Measurements from ENCODE around the gene PLEKHM1. TPM values are rescaled to one million over a fixed set of nuclear protein-coding genes. Genes with fewer than 3 reads are reported as not detected.

Gene PLEKHM1
- total RNA-seq, 1 experiment from 2014 or later = 28.5 TPM

DNA sequence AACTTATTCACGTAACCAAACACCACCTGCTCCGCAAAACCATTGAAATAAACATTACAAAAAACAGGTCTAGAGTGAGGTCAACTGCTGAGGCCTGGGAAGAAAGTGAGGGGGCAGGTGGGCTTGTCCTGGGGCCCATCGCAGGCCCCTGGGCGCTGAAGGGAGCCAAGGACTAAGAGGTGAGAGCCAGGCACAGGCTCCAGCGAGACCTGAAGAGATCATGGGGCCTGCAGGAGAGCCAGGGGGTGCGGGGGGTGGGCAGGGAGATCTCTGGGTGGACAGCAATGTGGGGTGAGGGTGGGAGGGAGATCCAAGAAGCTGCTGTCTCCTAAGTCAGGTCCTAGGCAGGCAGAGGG, 65.8 kb downstream of the PLEKHM1 start:
- H3K36me3 ChIP-seq (ENCODE audit: control insufficient read depth, insufficient read depth, low read length) = peaks cover 3% of the 10 kb centered on the region; the same call in 1 of the 2 replicates
- in situ Hi-C loops (cut with HindIII; ENCODE audit: low pct_unique_long_range_greater_than_20kb, low sequenced_read_pairs) = no loop called here
- TF ChIP-seq, protein P1, sequence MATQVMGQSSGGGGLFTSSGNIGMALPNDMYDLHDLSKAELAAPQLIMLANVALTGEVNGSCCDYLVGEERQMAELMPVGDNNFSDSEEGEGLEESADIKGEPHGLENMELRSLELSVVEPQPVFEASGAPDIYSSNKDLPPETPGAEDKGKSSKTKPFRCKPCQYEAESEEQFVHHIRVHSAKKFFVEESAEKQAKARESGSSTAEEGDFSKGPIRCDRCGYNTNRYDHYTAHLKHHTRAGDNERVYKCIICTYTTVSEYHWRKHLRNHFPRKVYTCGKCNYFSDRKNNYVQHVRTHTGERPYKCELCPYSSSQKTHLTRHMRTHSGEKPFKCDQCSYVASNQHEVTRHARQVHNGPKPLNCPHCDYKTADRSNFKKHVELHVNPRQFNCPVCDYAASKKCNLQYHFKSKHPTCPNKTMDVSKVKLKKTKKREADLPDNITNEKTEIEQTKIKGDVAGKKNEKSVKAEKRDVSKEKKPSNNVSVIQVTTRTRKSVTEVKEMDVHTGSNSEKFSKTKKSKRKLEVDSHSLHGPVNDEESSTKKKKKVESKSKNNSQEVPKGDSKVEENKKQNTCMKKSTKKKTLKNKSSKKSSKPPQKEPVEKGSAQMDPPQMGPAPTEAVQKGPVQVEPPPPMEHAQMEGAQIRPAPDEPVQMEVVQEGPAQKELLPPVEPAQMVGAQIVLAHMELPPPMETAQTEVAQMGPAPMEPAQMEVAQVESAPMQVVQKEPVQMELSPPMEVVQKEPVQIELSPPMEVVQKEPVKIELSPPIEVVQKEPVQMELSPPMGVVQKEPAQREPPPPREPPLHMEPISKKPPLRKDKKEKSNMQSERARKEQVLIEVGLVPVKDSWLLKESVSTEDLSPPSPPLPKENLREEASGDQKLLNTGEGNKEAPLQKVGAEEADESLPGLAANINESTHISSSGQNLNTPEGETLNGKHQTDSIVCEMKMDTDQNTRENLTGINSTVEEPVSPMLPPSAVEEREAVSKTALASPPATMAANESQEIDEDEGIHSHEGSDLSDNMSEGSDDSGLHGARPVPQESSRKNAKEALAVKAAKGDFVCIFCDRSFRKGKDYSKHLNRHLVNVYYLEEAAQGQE (IDR thresholded peaks at IDR 0.05; ENCODE audit: insufficient read depth in 1 of 2, low read depth in 2 of 2, low read length in 1 of 2) = no peak
- TF ChIP-seq, protein P2, sequence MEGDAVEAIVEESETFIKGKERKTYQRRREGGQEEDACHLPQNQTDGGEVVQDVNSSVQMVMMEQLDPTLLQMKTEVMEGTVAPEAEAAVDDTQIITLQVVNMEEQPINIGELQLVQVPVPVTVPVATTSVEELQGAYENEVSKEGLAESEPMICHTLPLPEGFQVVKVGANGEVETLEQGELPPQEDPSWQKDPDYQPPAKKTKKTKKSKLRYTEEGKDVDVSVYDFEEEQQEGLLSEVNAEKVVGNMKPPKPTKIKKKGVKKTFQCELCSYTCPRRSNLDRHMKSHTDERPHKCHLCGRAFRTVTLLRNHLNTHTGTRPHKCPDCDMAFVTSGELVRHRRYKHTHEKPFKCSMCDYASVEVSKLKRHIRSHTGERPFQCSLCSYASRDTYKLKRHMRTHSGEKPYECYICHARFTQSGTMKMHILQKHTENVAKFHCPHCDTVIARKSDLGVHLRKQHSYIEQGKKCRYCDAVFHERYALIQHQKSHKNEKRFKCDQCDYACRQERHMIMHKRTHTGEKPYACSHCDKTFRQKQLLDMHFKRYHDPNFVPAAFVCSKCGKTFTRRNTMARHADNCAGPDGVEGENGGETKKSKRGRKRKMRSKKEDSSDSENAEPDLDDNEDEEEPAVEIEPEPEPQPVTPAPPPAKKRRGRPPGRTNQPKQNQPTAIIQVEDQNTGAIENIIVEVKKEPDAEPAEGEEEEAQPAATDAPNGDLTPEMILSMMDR (IDR thresholded peaks at IDR 0.05) = no peak
- TF ChIP-seq SIN3A (IDR thresholded peaks at IDR 0.05; ENCODE audit: borderline replicate concordance, insufficient read depth, low read depth, low read length) (no peak), TCF7L2 (IDR thresholded peaks at IDR 0.05; ENCODE audit: low read depth, low read length) (no peak)
- peak overlapping the region; percentile 54 to 68 for H3K4me3 ChIP-seq (ENCODE audit: low read depth in 2 of 2, low read length in 2 of 2)
- H3K9me3 ChIP-seq (ENCODE audit: control insufficient read depth, insufficient read depth, low read depth, low read length) = no peaks in the 10 kb centered on the region
- DNase-seq (ENCODE audit: low read depth, low spot score) (no peak), ATAC-seq (no peak)
- ChIA-PET CTCF (interaction anchor here (1.7 kb wide), 1 partner anchor 147 kb away, joined by 4 read pairs; no protein-coding TSS in a partner anchor), POLR2A (interaction anchor here (0.6 kb wide), 1 partner anchor 88 kb away, joined by 4 read pairs; no protein-coding TSS in a partner anchor)
- intact Hi-C loops (cut with micrococcal nuclease; ENCODE audit: unreplicated experiment) = no loop called here
- H3K4me1 ChIP-seq (ENCODE audit: control insufficient read depth, insufficient read depth, low read length) = no peaks in the 10 kb centered on the region; the same call in 1 of the 2 replicates
- no peaks in the 10 kb centered on the region for H3K27me3 ChIP-seq (ENCODE audit: control insufficient read depth, insufficient read depth, low read length)
- BruUV-seq (replicated peaks) = no TSS peak
- peak overlapping the region; percentile 89 for H3K27ac ChIP-seq (ENCODE audit: low read length)

DNA sequence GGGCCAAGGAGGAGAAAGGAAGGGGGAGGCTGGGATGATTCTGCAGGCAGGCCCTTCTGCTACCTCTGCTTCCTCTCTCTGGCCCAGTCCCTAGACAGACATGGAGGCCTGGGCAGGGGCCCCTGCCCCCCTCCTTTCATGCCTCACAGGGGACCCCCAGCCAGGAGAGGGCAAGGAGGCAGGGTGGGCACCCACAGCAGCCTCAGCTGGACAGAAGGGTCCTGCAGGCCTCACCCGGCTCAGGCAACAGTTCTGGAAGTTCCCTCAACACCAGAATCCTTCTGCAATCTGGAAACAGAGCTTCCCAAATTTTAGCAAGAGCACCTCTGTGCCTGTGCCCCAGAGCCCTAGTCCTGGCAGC, 66.6 kb downstream of the PLEKHM1 start:
- in situ Hi-C loops (cut with HindIII; ENCODE audit: low pct_unique_long_range_greater_than_20kb, low sequenced_read_pairs) (no loop called here), intact Hi-C loops (cut with micrococcal nuclease; ENCODE audit: unreplicated experiment) (no loop called here)
- H3K9me3 ChIP-seq (ENCODE audit: control insufficient read depth, insufficient read depth, low read depth, low read length) = no peaks in the 10 kb centered on the region
- H3K4me3 ChIP-seq (ENCODE audit: low read depth in 2 of 2, low read length in 2 of 2) = peak overlapping the region; percentile 54 to 68
- peaks cover 3% of the 10 kb centered on the region; the same call in 1 of the 2 replicates for H3K36me3 ChIP-seq (ENCODE audit: control insufficient read depth, insufficient read depth, low read length)
- H3K27ac ChIP-seq (ENCODE audit: low read length) = peak overlapping the region; percentile 89
- CTCF ChIA-PET = no interaction called here
- ATAC-seq (no peak), DNase-seq (ENCODE audit: low read depth, low spot score) (no peak)
- no peak for TF ChIP-seq SIN3A (IDR thresholded peaks at IDR 0.05; ENCODE audit: borderline replicate concordance, insufficient read depth, low read depth, low read length)
- TF ChIP-seq, protein P1 (IDR thresholded peaks at IDR 0.05; ENCODE audit: insufficient read depth in 1 of 2, low read depth in 2 of 2, low read length in 1 of 2) = no peak
- no peaks in the 10 kb centered on the region for H3K27me3 ChIP-seq (ENCODE audit: control insufficient read depth, insufficient read depth, low read length)
- POLR2A ChIA-PET = no interaction called here
- TSS peak; percentile 47 for BruUV-seq (replicated peaks)
- no peaks in the 10 kb centered on the region; the same call in 1 of the 2 replicates for H3K4me1 ChIP-seq (ENCODE audit: control insufficient read depth, insufficient read depth, low read length)

Measured in Panc1 (cell line).